GM13977 (cell line): Measurements from ENCODE around the gene THRB.

Experiments used
- DNase-seq: peaks from one replicate; pipeline ENCODE4 v3.0.0; 2012; ENCODE audit warnings: low spot score
- CTCF ChIP-seq: IDR thresholded peaks from 2 replicates; pipeline ENCODE4 v1.5.1; 2012; ENCODE audit warnings: mild to moderate bottlenecking, control low read depth; ENCODE audit not compliant: insufficient read depth; ENCODE audit errors: extremely low read depth, missing control alignments
- in situ Hi-C: fragments of 300-500 bp; cut with MboI; formaldehyde crosslinking; loops from one replicate; pipeline ENCODE4 v1.12.0; 2022; ENCODE audit warnings: low sequenced_read_pairs, low pct_unique_long_range_greater_than_20kb, mixed read lengths, inconsistent platforms; ENCODE audit not compliant: unreplicated experiment

The THRB gene

GRCh38 chr3:24138876-24139256, 355.8 kb downstream of the THRB start:
- TF ChIP-seq CTCF: no peak
- in situ Hi-C loops: no loop called here
- DNase-seq: no peak

GRCh38 chr3:24137958-24138875, 356.4 kb downstream of the THRB start:
- in situ Hi-C loops: no loop called here
- DNase-seq: no peak
- no peak for TF ChIP-seq CTCF

- in situ Hi-C loops: no loop called here
Measured at GRCh38 chr3:24137334-24137733, 357.3 kb downstream of the THRB start.

GRCh38 chr3:24136624-24137310, 357.9 kb downstream of the THRB start:
- TF ChIP-seq CTCF: no peak
- no peak for DNase-seq
- in situ Hi-C loops: no loop called here

More at GRCh38 chr3:24137334-24137733, 357.3 kb downstream of the THRB start:
- DNase-seq: no peak
- TF ChIP-seq CTCF: no peak

GRCh38 chr3:24135280-24135679, 359.4 kb downstream of the THRB start:
- DNase-seq: no peak
- in situ Hi-C loops: no loop called here
- no peak for TF ChIP-seq CTCF

- in situ Hi-C loops: no loop called here
- TF ChIP-seq CTCF: no peak
- no peak for DNase-seq
Measured at GRCh38 chr3:24133942-24134341, 360.7 kb downstream of the THRB start.
